Measurements from ENCODE around the gene DYRK1B.

- TF ChIP-seq CTCF (IDR thresholded peaks at IDR 0.05) (no peak), POLR2A (IDR thresholded peaks at IDR 0.05) (no peak)
Observed at GRCh38 chr19:39788244-39788643, 45.7 kb downstream of the DYRK1B start.

All from heart left ventricle (tissue), 13 donors.